Prostate gland (tissue), 2 donors: ENCODE measurements around the gene GLP2R.

Experiments used
- POLR2A ChIP-seq: fragments of 450-650 bp; IDR thresholded peaks from one replicate; pipeline ENCODE4 v1.6.1; 2016; ENCODE audit warnings: antibody characterized with exemption, mild to moderate bottlenecking
- POLR2AphosphoS5 ChIP-seq: sonication (generic); formaldehyde crosslinking; IDR thresholded peaks from one replicate; pipeline ENCODE4 v1.6.1; 2017; ENCODE audit warnings: antibody characterized with exemption
- TF ChIP-seq, protein P1 (sequence below), 4 experiments: fragments of 200-600 bp in 2 of 4; fragments of 450-650 bp in 2 of 4; sonication (generic) in 2 of 4; IDR thresholded peaks; 1 replicate in 3 of 4; 2 replicates in 1 of 4; pipeline ENCODE4 v1.5.1; 2016 to 2019; ENCODE audit warnings: antibody characterized with exemption in 4 of 4, mild to moderate bottlenecking in 2 of 4, moderate library complexity in 2 of 4

DNA sequence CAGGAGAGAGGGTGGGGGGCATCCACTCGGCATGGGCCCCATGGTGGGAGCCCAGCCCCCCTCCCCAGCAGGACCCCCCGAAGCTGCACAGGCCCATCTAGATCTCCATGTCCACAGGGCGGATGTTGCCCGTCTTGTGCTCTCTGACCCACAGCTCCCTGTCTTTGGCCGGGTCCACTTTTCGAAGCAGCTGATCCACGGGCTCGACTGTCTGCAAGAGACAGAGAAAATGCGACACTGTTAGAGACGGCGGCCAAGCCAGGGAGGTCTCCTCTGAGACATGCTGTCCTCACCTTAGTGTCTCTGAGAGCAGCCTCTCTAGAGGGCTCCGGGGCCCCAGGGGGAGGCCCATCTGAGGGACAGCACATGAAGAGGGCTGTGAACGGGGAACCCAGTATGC is 91.4 kb downstream of the GLP2R start:
- no peak for TF ChIP-seq POLR2A
- TF ChIP-seq, protein P1, sequence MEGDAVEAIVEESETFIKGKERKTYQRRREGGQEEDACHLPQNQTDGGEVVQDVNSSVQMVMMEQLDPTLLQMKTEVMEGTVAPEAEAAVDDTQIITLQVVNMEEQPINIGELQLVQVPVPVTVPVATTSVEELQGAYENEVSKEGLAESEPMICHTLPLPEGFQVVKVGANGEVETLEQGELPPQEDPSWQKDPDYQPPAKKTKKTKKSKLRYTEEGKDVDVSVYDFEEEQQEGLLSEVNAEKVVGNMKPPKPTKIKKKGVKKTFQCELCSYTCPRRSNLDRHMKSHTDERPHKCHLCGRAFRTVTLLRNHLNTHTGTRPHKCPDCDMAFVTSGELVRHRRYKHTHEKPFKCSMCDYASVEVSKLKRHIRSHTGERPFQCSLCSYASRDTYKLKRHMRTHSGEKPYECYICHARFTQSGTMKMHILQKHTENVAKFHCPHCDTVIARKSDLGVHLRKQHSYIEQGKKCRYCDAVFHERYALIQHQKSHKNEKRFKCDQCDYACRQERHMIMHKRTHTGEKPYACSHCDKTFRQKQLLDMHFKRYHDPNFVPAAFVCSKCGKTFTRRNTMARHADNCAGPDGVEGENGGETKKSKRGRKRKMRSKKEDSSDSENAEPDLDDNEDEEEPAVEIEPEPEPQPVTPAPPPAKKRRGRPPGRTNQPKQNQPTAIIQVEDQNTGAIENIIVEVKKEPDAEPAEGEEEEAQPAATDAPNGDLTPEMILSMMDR (IDR thresholded peaks at IDR 0.05): no peak
- TF ChIP-seq POLR2AphosphoS5: no peak
